ENCODE results near the gene RHOA. TPM values are rescaled to one million over a fixed set of nuclear protein-coding genes. Genes with fewer than 3 reads are reported as not detected.

Gene RHOA
- total RNA-seq, 1 experiment from 2014 or later, result 497 TPM

GRCh38 chr3:49424816-49425215 is 13.0 kb upstream of the RHOA start:
- ATAC-seq, result no peak
- DNase-seq (ENCODE audit: low read depth, low spot score), result no peak
- no peak overlapping the region for H3K27ac ChIP-seq (ENCODE audit: low read depth, low read length)
- POLR2A ChIA-PET, result no interaction called here
- peaks cover 0 to 2% of the 10 kb centered on the region in 2 experiments; a peak in 1 of 4 replicates for H3K36me3 ChIP-seq (ENCODE audit: control insufficient read depth in 1 of 2, insufficient read depth in 2 of 2, low read length in 2 of 2)
- CTCF ChIA-PET, result no interaction called here
- no peak overlapping the region for H3K4me2 ChIP-seq (ENCODE audit: low read length)
- H3K4me1 ChIP-seq (ENCODE audit: control insufficient read depth in 1 of 2, insufficient read depth in 2 of 2, low read length in 2 of 2), result peaks cover under 1 to 47% of the 10 kb centered on the region in 2 experiments
- H3K4me3 ChIP-seq (replicated peaks in 1 of 2; ENCODE audit: low read depth in 1 of 2, low read length in 2 of 2), result no peak overlapping the region
- TF ChIP-seq CBX3 (IDR thresholded peaks at IDR 0.05; ENCODE audit: low read depth) (no peak), RAD21 (IDR thresholded peaks at IDR 0.05; ENCODE audit: low read depth) (no peak), EZH2phosphoT487 (IDR thresholded peaks at IDR 0.05; ENCODE audit: borderline replicate concordance) (no peak), ZNF274 (IDR thresholded peaks at IDR 0.05; ENCODE audit: low read depth, low read length) (no peak), CEBPB (IDR thresholded peaks at IDR 0.05; ENCODE audit: low read depth) (no peak), EZH2 (IDR thresholded peaks at IDR 0.05) (no peak), TCF7L2 (IDR thresholded peaks at IDR 0.05; ENCODE audit: borderline replicate concordance, extremely low read depth, insufficient read depth, insufficient read length) (no peak), SIN3A (IDR thresholded peaks at IDR 0.05; ENCODE audit: low read depth) (no peak), SP1 (IDR thresholded peaks at IDR 0.05; ENCODE audit: low read depth) (no peak), REST (IDR thresholded peaks at IDR 0.05; ENCODE audit: low read depth) (no peak), CTCF (IDR thresholded peaks at IDR 0.05 in 2 of 3, conservative IDR thresholded peaks at IDR 0.05 in 1 of 3; ENCODE audit: borderline replicate concordance in 1 of 3, insufficient read depth in 1 of 3, low read depth in 2 of 3, low read length in 2 of 3) (no peak), ZFX (IDR thresholded peaks at IDR 0.05) (no peak), ELF1 (IDR thresholded peaks at IDR 0.05; ENCODE audit: borderline replicate concordance, low read depth) (no peak), POLR2AphosphoS5 (IDR thresholded peaks at IDR 0.05; ENCODE audit: low read depth, low read length) (no peak), SRF (IDR thresholded peaks at IDR 0.05; ENCODE audit: low read depth) (no peak)
- intact Hi-C loops (cut with micrococcal nuclease), result no loop called here
- H2AFZ ChIP-seq (ENCODE audit: low read depth, low read length, poor library complexity, severe bottlenecking), result no peak overlapping the region
- H3K27me3 ChIP-seq (ENCODE audit: insufficient read depth, low read length), result no peaks in the 10 kb centered on the region
- H4K20me1 ChIP-seq (ENCODE audit: insufficient read depth), result no peaks in the 10 kb centered on the region
- H3K9me3 ChIP-seq (ENCODE audit: control insufficient read depth in 1 of 2, insufficient read depth in 1 of 2, low read depth in 1 of 2, low read length in 2 of 2), result no peaks in the 10 kb centered on the region
- H3K79me2 ChIP-seq (ENCODE audit: insufficient read depth, low read length), result no peaks in the 10 kb centered on the region
- BruUV-seq (replicated peaks), result no TSS peak
- RAD21 ChIA-PET (ENCODE audit: low non-redundant PET in 1 of 2, low total read pairs in 2 of 2, uncharacterized antibody in 2 of 2, unreplicated experiment in 2 of 2), result no interaction called here
- H3K9me2 ChIP-seq (ENCODE audit: insufficient read depth), result no peaks in the 10 kb centered on the region
- no peak overlapping the region for H3K9ac ChIP-seq (ENCODE audit: low read length)
